ENCODE measurements around the gene KRTAP5-11.
"Not testable (repeated sequence)": the region's sequence is repeated elsewhere in the genome, so short reads cannot be mapped to it uniquely, and the experiment has no call there.

Gene KRTAP5-11

GRCh38 chr11:71580057-71581003 lies 2.3 kb downstream of the KRTAP5-11 start:
- Histone ChIP-seq H3K4me3 (ENCODE audit: low read length in 2 of 2) (no peak overlapping the region), H3K9me3 (ENCODE audit: control insufficient read depth in 2 of 2, low read length in 2 of 2) (no peaks in the 10 kb centered on the region), H3K4me1 (ENCODE audit: control insufficient read depth, insufficient read depth, low read length) (no peaks in the 10 kb centered on the region), H3K27me3 (ENCODE audit: control insufficient read depth in 1 of 2, insufficient read depth in 2 of 2, low read length in 2 of 2) (peaks cover 4 to 7% of the 10 kb centered on the region in 2 donors), H3K27ac (ENCODE audit: low read length) (no peak overlapping the region), H3K36me3 (ENCODE audit: control insufficient read depth in 2 of 2, insufficient read depth in 2 of 2, low read length in 2 of 2) (no peaks in the 10 kb centered on the region), H3K9ac (ENCODE audit: low read length in 2 of 2) (no peak overlapping the region)

- H3K27ac ChIP-seq (ENCODE audit: low read length); H3K4me1 ChIP-seq (ENCODE audit: control insufficient read depth, insufficient read depth, low read length); H3K9me3 ChIP-seq (ENCODE audit: control insufficient read depth in 2 of 2, low read length in 2 of 2); H3K36me3 ChIP-seq (ENCODE audit: control insufficient read depth in 2 of 2, insufficient read depth in 2 of 2, low read length in 2 of 2); H3K4me3 ChIP-seq (ENCODE audit: low read length in 2 of 2); H3K9ac ChIP-seq (ENCODE audit: low read length in 2 of 2): not testable (repeated sequence)
- peaks cover 4 to 11% of the 10 kb centered on the region in 2 donors for H3K27me3 ChIP-seq (ENCODE audit: control insufficient read depth in 1 of 2, insufficient read depth in 2 of 2, low read length in 2 of 2)
Observed at GRCh38 chr11:71579513-71579912, 3.2 kb downstream of the KRTAP5-11 start.

- Histone ChIP-seq H3K27ac (ENCODE audit: low read length) (no peak overlapping the region), H3K4me3 (ENCODE audit: low read length in 2 of 2) (no peak overlapping the region), H3K27me3 (ENCODE audit: control insufficient read depth in 1 of 2, insufficient read depth in 2 of 2, low read length in 2 of 2) (peaks cover 4 to 15% of the 10 kb centered on the region in 2 donors), H3K9ac (ENCODE audit: low read length in 2 of 2) (no peak overlapping the region), H3K9me3 (ENCODE audit: control insufficient read depth in 2 of 2, low read length in 2 of 2) (no peaks in the 10 kb centered on the region), H3K4me1 (ENCODE audit: control insufficient read depth, insufficient read depth, low read length) (no peaks in the 10 kb centered on the region), H3K36me3 (ENCODE audit: control insufficient read depth in 2 of 2, insufficient read depth in 2 of 2, low read length in 2 of 2) (no peaks in the 10 kb centered on the region)
Observed at GRCh38 chr11:71577469-71578004, 5.1 kb downstream of the KRTAP5-11 start.

- H3K9ac ChIP-seq (ENCODE audit: low read length in 2 of 2); H3K27ac ChIP-seq (ENCODE audit: low read length); H3K4me1 ChIP-seq (ENCODE audit: control insufficient read depth, insufficient read depth, low read length); H3K9me3 ChIP-seq (ENCODE audit: control insufficient read depth in 2 of 2, low read length in 2 of 2); H3K36me3 ChIP-seq (ENCODE audit: control insufficient read depth in 2 of 2, insufficient read depth in 2 of 2, low read length in 2 of 2); H3K4me3 ChIP-seq (ENCODE audit: low read length in 2 of 2): not testable (repeated sequence)
- peaks cover 6 to 13% of the 10 kb centered on the region in 2 donors for H3K27me3 ChIP-seq (ENCODE audit: control insufficient read depth in 1 of 2, insufficient read depth in 2 of 2, low read length in 2 of 2)
Observed at GRCh38 chr11:71576688-71577465, 5.8 kb downstream of the KRTAP5-11 start.

GRCh38 chr11:71575723-71576424 lies 6.8 kb downstream of the KRTAP5-11 start:
- Histone ChIP-seq H3K9me3 (ENCODE audit: control insufficient read depth in 2 of 2, low read length in 2 of 2) (no peaks in the 10 kb centered on the region), H3K36me3 (ENCODE audit: control insufficient read depth in 2 of 2, insufficient read depth in 2 of 2, low read length in 2 of 2) (no peaks in the 10 kb centered on the region), H3K27ac (ENCODE audit: low read length) (no peak overlapping the region), H3K4me3 (ENCODE audit: low read length in 2 of 2) (no peak overlapping the region), H3K4me1 (ENCODE audit: control insufficient read depth, insufficient read depth, low read length) (no peaks in the 10 kb centered on the region), H3K9ac (ENCODE audit: low read length in 2 of 2) (no peak overlapping the region), H3K27me3 (ENCODE audit: control insufficient read depth in 1 of 2, insufficient read depth in 2 of 2, low read length in 2 of 2) (peaks cover 6 to 12% of the 10 kb centered on the region in 2 donors)

GRCh38 chr11:71574418-71574817 lies 8.3 kb downstream of the KRTAP5-11 start:
- no peak overlapping the region for H3K9ac ChIP-seq (ENCODE audit: low read length in 2 of 2)
- H3K9me3 ChIP-seq (ENCODE audit: control insufficient read depth in 2 of 2, low read length in 2 of 2), result no peaks in the 10 kb centered on the region
- H3K36me3 ChIP-seq (ENCODE audit: control insufficient read depth in 2 of 2, insufficient read depth in 2 of 2, low read length in 2 of 2), result no peaks in the 10 kb centered on the region
- no peaks in the 10 kb centered on the region for H3K4me1 ChIP-seq (ENCODE audit: control insufficient read depth, insufficient read depth, low read length)
- H3K27ac ChIP-seq (ENCODE audit: low read length), result no peak overlapping the region
- no peak overlapping the region for H3K4me3 ChIP-seq (ENCODE audit: low read length in 2 of 2)
- H3K27me3 ChIP-seq (ENCODE audit: control insufficient read depth in 1 of 2, insufficient read depth in 2 of 2, low read length in 2 of 2), result peaks cover 6 to 12% of the 10 kb centered on the region in 2 donors

- H3K36me3 ChIP-seq (ENCODE audit: control insufficient read depth in 2 of 2, insufficient read depth in 2 of 2, low read length in 2 of 2), result no peaks in the 10 kb centered on the region
- peaks cover 6 to 10% of the 10 kb centered on the region in 2 donors for H3K27me3 ChIP-seq (ENCODE audit: control insufficient read depth in 1 of 2, insufficient read depth in 2 of 2, low read length in 2 of 2)
Observed at GRCh38 chr11:71572811-71573210, 9.9 kb downstream of the KRTAP5-11 start.

GRCh38 chr11:71571101-71571850 lies 11.4 kb downstream of the KRTAP5-11 start:
- not testable (repeated sequence) for H3K9ac ChIP-seq (ENCODE audit: low read length in 2 of 2); H3K4me1 ChIP-seq (ENCODE audit: control insufficient read depth, insufficient read depth, low read length); H3K36me3 ChIP-seq (ENCODE audit: control insufficient read depth in 2 of 2, insufficient read depth in 2 of 2, low read length in 2 of 2); H3K9me3 ChIP-seq (ENCODE audit: control insufficient read depth in 2 of 2, low read length in 2 of 2); H3K4me3 ChIP-seq (ENCODE audit: low read length in 2 of 2); H3K27ac ChIP-seq (ENCODE audit: low read length); H3K27me3 ChIP-seq (ENCODE audit: control insufficient read depth in 1 of 2, insufficient read depth in 2 of 2, low read length in 2 of 2)

More at GRCh38 chr11:71572811-71573210, 9.9 kb downstream of the KRTAP5-11 start:
- no peak overlapping the region for H3K4me3 ChIP-seq (ENCODE audit: low read length in 2 of 2)
- no peak overlapping the region for H3K9ac ChIP-seq (ENCODE audit: low read length in 2 of 2)
- H3K27ac ChIP-seq (ENCODE audit: low read length), result no peak overlapping the region
- no peaks in the 10 kb centered on the region for H3K9me3 ChIP-seq (ENCODE audit: control insufficient read depth in 2 of 2, low read length in 2 of 2)
- no peaks in the 10 kb centered on the region for H3K4me1 ChIP-seq (ENCODE audit: control insufficient read depth, insufficient read depth, low read length)

- H3K36me3 ChIP-seq (ENCODE audit: control insufficient read depth in 2 of 2, insufficient read depth in 2 of 2, low read length in 2 of 2), result no peaks in the 10 kb centered on the region
- no peak overlapping the region for H3K4me3 ChIP-seq (ENCODE audit: low read length in 2 of 2)
- H3K9ac ChIP-seq (ENCODE audit: low read length in 2 of 2), result no peak overlapping the region
- no peaks in the 10 kb centered on the region for H3K9me3 ChIP-seq (ENCODE audit: control insufficient read depth in 2 of 2, low read length in 2 of 2)
- H3K4me1 ChIP-seq (ENCODE audit: control insufficient read depth, insufficient read depth, low read length), result no peaks in the 10 kb centered on the region
- H3K27ac ChIP-seq (ENCODE audit: low read length), result no peak overlapping the region
- peaks cover 9% of the 10 kb centered on the region in 2 donors for H3K27me3 ChIP-seq (ENCODE audit: control insufficient read depth in 1 of 2, insufficient read depth in 2 of 2, low read length in 2 of 2)
Observed at GRCh38 chr11:71568704-71569349, 13.8 kb downstream of the KRTAP5-11 start.
